IMR-90 (cell line): ENCODE results near the gene SCN10A.

Experiments used
- BHLHE40 ChIP-seq: fragments of 150-350 bp; IDR thresholded peaks from 2 replicates; pipeline ENCODE4 v1.6.1; 2016; ENCODE audit warnings: mild to moderate bottlenecking, low read depth, low read length
- CTCF ChIP-seq: conservative IDR thresholded peaks from 2 replicates; pipeline ENCODE4 v1.5.1; 2012; ENCODE audit warnings: mild to moderate bottlenecking, low read depth, low read length, improper control_type of control experiment
- FOS ChIP-seq: fragments of 150-350 bp; IDR thresholded peaks from 2 replicates; pipeline ENCODE4 v1.6.1; 2016; ENCODE audit warnings: low read depth, low read length
- MAFK ChIP-seq: IDR thresholded peaks from 2 replicates; pipeline ENCODE4 v1.6.1; 2012; ENCODE audit warnings: low read depth, low read length, improper control_type of control experiment
- MAZ ChIP-seq: IDR thresholded peaks from 2 replicates; pipeline ENCODE4 v1.6.1; 2012; ENCODE audit warnings: low read depth, mild to moderate bottlenecking, low read length, improper control_type of control experiment, moderate library complexity, borderline replicate concordance
- MXI1 ChIP-seq: IDR thresholded peaks from 2 replicates; pipeline ENCODE4 v1.6.1; 2012; ENCODE audit warnings: low read depth, mild to moderate bottlenecking, low read length, moderate library complexity, borderline replicate concordance
- NFE2L2 ChIP-seq: fragments of 150-350 bp; IDR thresholded peaks from 2 replicates; pipeline ENCODE4 v1.6.1; 2016; ENCODE audit warnings: low read depth, mild to moderate bottlenecking, low read length
- POLR2A ChIP-seq: IDR thresholded peaks from 2 replicates; pipeline ENCODE4 v1.6.1; 2012; ENCODE audit warnings: mild to moderate bottlenecking, low read depth, low read length
- RAD21 ChIP-seq: IDR thresholded peaks from 2 replicates; pipeline ENCODE4 v1.6.1; 2012; ENCODE audit warnings: low read length, improper control_type of control experiment
- RCOR1 ChIP-seq: IDR thresholded peaks from 2 replicates; pipeline ENCODE4 v1.6.1; 2012; ENCODE audit warnings: mild to moderate bottlenecking, low read length, improper control_type of control experiment; ENCODE audit not compliant: insufficient replicate concordance
- RFX5 ChIP-seq: IDR thresholded peaks from 2 replicates; pipeline ENCODE4 v1.8.0; 2012; ENCODE audit warnings: low read depth, mild to moderate bottlenecking, low read length, moderate library complexity
- SMC3 ChIP-seq: fragments of 150-350 bp; IDR thresholded peaks from 2 replicates; pipeline ENCODE4 v1.6.1; 2016; ENCODE audit warnings: low read depth, mild to moderate bottlenecking, antibody characterized with exemption, low read length, moderate library complexity
- USF2 ChIP-seq: fragments of 150-350 bp; IDR thresholded peaks from 2 replicates; pipeline ENCODE4 v1.6.1; 2017; ENCODE audit warnings: mild to moderate bottlenecking, antibody characterized with exemption, low read length, low read depth

DNA sequence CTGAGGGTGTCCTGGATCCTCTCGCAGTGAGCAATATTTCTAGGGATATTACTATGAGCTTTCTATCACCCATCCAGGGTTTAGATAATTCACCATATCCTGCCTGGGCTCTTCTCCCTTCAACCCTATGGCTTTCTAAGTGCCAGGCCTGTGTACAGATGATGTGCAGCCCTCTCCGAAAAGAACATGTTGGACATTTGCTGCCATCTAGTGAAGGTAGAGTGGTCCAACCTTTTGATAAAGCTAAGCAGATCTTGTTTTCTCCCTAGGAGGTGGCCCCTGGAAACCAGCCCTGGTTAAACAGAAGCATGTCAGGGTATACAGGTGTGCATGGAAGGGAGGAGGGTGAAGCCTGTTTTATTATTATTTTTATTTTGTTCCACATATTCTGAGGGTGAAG lies 27.9 kb upstream of the SCN10A start:
- TF ChIP-seq USF2 (no peak), SMC3 (peak; percentile 81), CTCF (peak; percentile 76), MAFK (no peak), POLR2A (no peak), MXI1 (no peak), RAD21 (peak; percentile 88), BHLHE40 (no peak), RFX5 (no peak), MAZ (no peak), FOS (no peak), NFE2L2 (no peak), RCOR1 (no peak)
